Tibial nerve (tissue), 4 donors: Measurements from ENCODE around the gene MLC1. TPM values are rescaled to one million over a fixed set of nuclear protein-coding genes. Genes with fewer than 3 reads are reported as not detected.
A peak's percentile ranks its signal among the peaks of the same experiment; 100 is the strongest.

ENCODE experiments used
- DNase-seq, 2 donors: peaks; one replicate each; pipeline ENCODE4 v3.0.0-alpha.2; 2019; ENCODE audit warnings: low spot score in 2 of 2
- H3K27ac ChIP-seq, 4 donors: fragments of 200-600 bp; sonication (generic) in 3 of 4; one replicate each; pipeline ENCODE4 v1.5.1; 2017 to 2019; ENCODE audit warnings: mild to moderate bottlenecking in 1 of 4
- H3K27me3 ChIP-seq, 2 donors: fragments of 200-600 bp; sonication (generic) in 1 of 2; one replicate each; pipeline versions ENCODE4 v1.5.1 to v1.6.0; 2017 to 2019
- H3K36me3 ChIP-seq, 3 donors: fragments of 200-600 bp; sonication (generic); one replicate each; pipeline ENCODE4 v1.5.1; 2018 to 2019
- H3K4me1 ChIP-seq, 4 donors: fragments of 200-600 bp; sonication (generic) in 3 of 4; one replicate each; pipeline ENCODE4 v1.5.1; 2017 to 2019
- H3K4me3 ChIP-seq, 4 donors: fragments of 200-600 bp; sonication (generic) in 3 of 4; one replicate each; pipeline ENCODE4 v1.5.1; 2017 to 2019; ENCODE audit warnings: mild to moderate bottlenecking in 1 of 4, moderate library complexity in 1 of 4
- H3K9me3 ChIP-seq, 4 donors: fragments of 200-600 bp; sonication (generic) in 3 of 4; one replicate each; pipeline ENCODE4 v1.5.1; 2017 to 2019
- EP300 ChIP-seq, 2 donors: sonication (generic); formaldehyde crosslinking; IDR thresholded peaks; one replicate each; pipeline ENCODE4 v1.6.1; 2017; ENCODE audit warnings: antibody characterized with exemption in 2 of 2, mild to moderate bottlenecking in 1 of 2
- POLR2A ChIP-seq, 2 donors: fragments of 450-650 bp; IDR thresholded peaks; one replicate each; pipeline ENCODE4 v1.6.1; 2017; ENCODE audit warnings: antibody characterized with exemption in 2 of 2, mild to moderate bottlenecking in 2 of 2, moderate library complexity in 2 of 2
- WGBS, 2 donors: methylation state at CpG; one replicate each; pipeline ENCODE4 v1.1.5; 2018; 5-methylcytosine and 5-hydroxymethylcytosine counted together
- total RNA-seq, 4 donors: library from RNA; depleted of rRNA; stranded (reverse); fragments of >200 nt; gene quantifications; one replicate each; pipeline ENCODE4 v1.1.0, GENCODE V29; 2016
- TF ChIP-seq, protein P1 (sequence below), 5 experiments: fragments of 200-600 bp in 3 of 5; fragments of 450-650 bp in 2 of 5; sonication (generic) in 3 of 5; IDR thresholded peaks; one replicate each; pipeline ENCODE4 v1.5.1; 2016 to 2019; ENCODE audit warnings: antibody characterized with exemption in 5 of 5, mild to moderate bottlenecking in 3 of 5, moderate library complexity in 2 of 5

Gene MLC1
- total RNA-seq, 4 donors from 2014 or later = not detected

- Histone ChIP-seq H3K9me3 (no peaks in the 10 kb centered on the region), H3K4me3 (no peak overlapping the region), H3K4me1 (peaks cover 0 to 18% (median 11%) of the 10 kb centered on the region in 4 donors), H3K27me3 (peaks cover 4 to 58% of the 10 kb centered on the region in 2 donors), H3K36me3 (no peaks in the 10 kb centered on the region), H3K27ac (no peak overlapping the region)
- WGBS, 2 donors = 84 to 87% methylated on average over 25 to 26 of the region's 27 CpGs
- no peak for DNase-seq
- TF ChIP-seq, protein P1, sequence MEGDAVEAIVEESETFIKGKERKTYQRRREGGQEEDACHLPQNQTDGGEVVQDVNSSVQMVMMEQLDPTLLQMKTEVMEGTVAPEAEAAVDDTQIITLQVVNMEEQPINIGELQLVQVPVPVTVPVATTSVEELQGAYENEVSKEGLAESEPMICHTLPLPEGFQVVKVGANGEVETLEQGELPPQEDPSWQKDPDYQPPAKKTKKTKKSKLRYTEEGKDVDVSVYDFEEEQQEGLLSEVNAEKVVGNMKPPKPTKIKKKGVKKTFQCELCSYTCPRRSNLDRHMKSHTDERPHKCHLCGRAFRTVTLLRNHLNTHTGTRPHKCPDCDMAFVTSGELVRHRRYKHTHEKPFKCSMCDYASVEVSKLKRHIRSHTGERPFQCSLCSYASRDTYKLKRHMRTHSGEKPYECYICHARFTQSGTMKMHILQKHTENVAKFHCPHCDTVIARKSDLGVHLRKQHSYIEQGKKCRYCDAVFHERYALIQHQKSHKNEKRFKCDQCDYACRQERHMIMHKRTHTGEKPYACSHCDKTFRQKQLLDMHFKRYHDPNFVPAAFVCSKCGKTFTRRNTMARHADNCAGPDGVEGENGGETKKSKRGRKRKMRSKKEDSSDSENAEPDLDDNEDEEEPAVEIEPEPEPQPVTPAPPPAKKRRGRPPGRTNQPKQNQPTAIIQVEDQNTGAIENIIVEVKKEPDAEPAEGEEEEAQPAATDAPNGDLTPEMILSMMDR (IDR thresholded peaks at IDR 0.05) = no peak
- TF ChIP-seq POLR2A (IDR thresholded peaks at IDR 0.05) (no peak), EP300 (IDR thresholded peaks at IDR 0.05) (no peak)
Observed at GRCh38 chr22:50061141-50061823, 23.9 kb downstream of the MLC1 start.

GRCh38 chr22:50060441-50061140 is 24.6 kb downstream of the MLC1 start:
- Histone ChIP-seq H3K4me1 (peaks cover 0 to 18% (median 11%) of the 10 kb centered on the region in 4 donors), H3K9me3 (no peaks in the 10 kb centered on the region), H3K27me3 (peaks cover 4 to 58% of the 10 kb centered on the region in 2 donors), H3K4me3 (no peak overlapping the region), H3K36me3 (no peaks in the 10 kb centered on the region), H3K27ac (no peak overlapping the region)
- TF ChIP-seq POLR2A (IDR thresholded peaks at IDR 0.05) (no peak), EP300 (IDR thresholded peaks at IDR 0.05) (no peak)
- TF ChIP-seq, protein P1 (IDR thresholded peaks at IDR 0.05) = no peak
- DNase-seq = no peak
- WGBS, 2 donors = 77 to 78% methylated on average over 13 to 20 of the region's 28 CpGs

- TF ChIP-seq, protein P1 (IDR thresholded peaks at IDR 0.05) = no peak
- no peak for TF ChIP-seq EP300 (IDR thresholded peaks at IDR 0.05)
- no peak for TF ChIP-seq POLR2A (IDR thresholded peaks at IDR 0.05)
- peaks cover 0 to 18% (median 11%) of the 10 kb centered on the region in 4 donors for H3K4me1 ChIP-seq
- H3K9me3 ChIP-seq = no peaks in the 10 kb centered on the region
- H3K27me3 ChIP-seq = peaks cover 4 to 54% of the 10 kb centered on the region in 2 donors
- no peaks in the 10 kb centered on the region for H3K36me3 ChIP-seq
- 85 to 90% methylated on average over 7 of the region's 7 CpGs for WGBS, 2 donors
- no peak overlapping the region for H3K4me3 ChIP-seq
- no peak for DNase-seq
- no peak overlapping the region for H3K27ac ChIP-seq
Observed at GRCh38 chr22:50059881-50060262, 25.4 kb downstream of the MLC1 start.

DNA sequence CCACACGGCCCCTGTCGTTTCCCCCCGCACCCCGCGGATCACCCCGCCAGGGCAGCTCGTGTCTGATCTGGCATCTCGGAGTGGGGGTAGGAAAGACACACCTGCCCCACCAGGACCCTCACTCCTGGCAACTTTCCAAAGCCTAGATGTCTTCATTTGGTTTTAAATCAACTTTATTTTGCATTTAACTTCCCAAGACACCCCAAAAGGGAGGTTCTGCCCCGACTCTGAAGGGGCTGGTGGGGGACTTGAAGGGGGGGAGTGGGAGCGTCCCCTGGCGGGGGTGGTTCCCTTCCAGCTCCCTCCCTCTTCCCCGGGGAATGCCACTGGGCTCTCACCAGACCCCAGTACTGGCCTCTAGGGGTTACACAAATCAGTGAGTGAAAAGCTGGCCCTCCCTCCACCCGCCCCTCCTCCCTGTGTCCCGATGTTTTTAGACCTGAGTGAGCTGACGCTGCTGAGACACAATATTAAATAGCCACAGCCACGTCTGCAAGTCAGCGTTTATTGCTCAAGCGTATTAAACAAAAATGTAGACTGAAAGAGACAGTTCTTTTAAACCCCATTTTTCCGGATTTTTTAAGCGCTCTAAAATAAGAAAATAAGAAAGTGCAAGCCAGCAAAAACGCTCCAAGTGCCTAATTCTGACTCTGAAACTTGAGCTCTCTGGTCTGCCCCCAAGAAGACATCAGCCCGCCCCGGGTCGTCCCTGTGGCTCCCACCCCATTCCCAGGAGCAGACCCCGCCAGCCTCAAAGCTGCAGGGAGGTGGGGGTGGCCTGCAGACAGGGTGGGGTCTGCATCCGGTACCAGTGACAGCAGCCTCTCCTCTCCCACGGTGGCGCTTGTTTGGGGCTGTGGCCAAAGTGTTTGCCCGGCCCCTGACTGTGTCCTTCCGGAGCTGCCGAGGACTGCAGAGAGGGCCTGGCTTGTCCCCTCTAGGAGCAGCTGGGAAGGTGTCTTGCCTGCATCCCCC is 26.0 kb downstream of the MLC1 start:
- Histone ChIP-seq H3K4me3 (peak overlapping the region in 1 of 4 donors; percentile 27), H3K27me3 (peaks cover 4 to 50% of the 10 kb centered on the region in 2 donors), H3K4me1 (peaks cover 0 to 18% (median 11%) of the 10 kb centered on the region in 4 donors), H3K36me3 (no peaks in the 10 kb centered on the region), H3K27ac (no peak overlapping the region), H3K9me3 (peaks cover 0 to 4% (median 0%) of the 10 kb centered on the region in 4 donors)
- DNase-seq = no peak
- 8 to 9% methylated on average over 29 to 31 of the region's 31 CpGs for WGBS, 2 donors
- TF ChIP-seq EP300 (IDR thresholded peaks at IDR 0.05) (no peak), POLR2A (IDR thresholded peaks at IDR 0.05) (no peak)
- TF ChIP-seq, protein P1 (IDR thresholded peaks at IDR 0.05) = no peak
